Measurements from ENCODE around the gene GREB1. TPM values are rescaled to one million over a fixed set of nuclear protein-coding genes. Genes with fewer than 3 reads are reported as not detected.

The GREB1 gene
- total RNA-seq, 6 donors from 2014 or later = 0.39 to 5.4 (median 1.6) TPM

- Histone ChIP-seq H3K27ac (no peak overlapping the region), H3K36me3 (no peaks in the 10 kb centered on the region), H3K9me3 (no peaks in the 10 kb centered on the region), H3K4me1 (no peaks in the 10 kb centered on the region), H3K27me3 (no peaks in the 10 kb centered on the region), H3K4me3 (no peak overlapping the region)
- no peak for ATAC-seq (ENCODE audit: low FRiP score in 2 of 2)
- WGBS, 2 donors = 92 to 95% methylated on average over 5 of the region's 5 CpGs
- no peak for TF ChIP-seq POLR2AphosphoS5 (IDR thresholded peaks at IDR 0.05)
- no peak for TF ChIP-seq POLR2A (IDR thresholded peaks at IDR 0.05)
- no peak for TF ChIP-seq CTCF (IDR thresholded peaks at IDR 0.05)
- no peak for TF ChIP-seq EP300 (IDR thresholded peaks at IDR 0.05)
- DNase-seq = no peak
Measured at GRCh38 chr2:11613297-11613696, 79.5 kb downstream of the GREB1 start.

- no peaks in the 10 kb centered on the region for H3K36me3 ChIP-seq
- TF ChIP-seq POLR2A (IDR thresholded peaks at IDR 0.05) = no peak
- no peak overlapping the region for H3K27ac ChIP-seq
- no peaks in the 10 kb centered on the region for H3K27me3 ChIP-seq
- WGBS, 2 donors = 79 to 85% methylated on average over 3 of the region's 3 CpGs
- no peaks in the 10 kb centered on the region for H3K9me3 ChIP-seq
- ATAC-seq (ENCODE audit: low FRiP score in 2 of 2) = no peak
- no peaks in the 10 kb centered on the region for H3K4me1 ChIP-seq
- H3K4me3 ChIP-seq = no peak overlapping the region
- DNase-seq = no peak
Measured at GRCh38 chr2:11615209-11615608, 81.4 kb downstream of the GREB1 start.

- no peak overlapping the region for H3K27ac ChIP-seq
- no peaks in the 10 kb centered on the region for H3K4me1 ChIP-seq
- H3K9me3 ChIP-seq = no peaks in the 10 kb centered on the region
- H3K27me3 ChIP-seq = no peaks in the 10 kb centered on the region
- ATAC-seq (ENCODE audit: low FRiP score in 2 of 2) = peak in 1 of 2 donors; percentile 35
- H3K36me3 ChIP-seq = no peaks in the 10 kb centered on the region
- WGBS, 2 donors = 82 to 89% methylated on average over 14 of the region's 14 CpGs
- H3K4me3 ChIP-seq = no peak overlapping the region
- DNase-seq = no peak
- TF ChIP-seq POLR2AphosphoS5 (IDR thresholded peaks at IDR 0.05) = no peak
- no peak for TF ChIP-seq CTCF (IDR thresholded peaks at IDR 0.05)
- no peak for TF ChIP-seq POLR2A (IDR thresholded peaks at IDR 0.05)
Measured at GRCh38 chr2:11616097-11616687, 82.3 kb downstream of the GREB1 start.

GRCh38 chr2:11616851-11617415, 83.1 kb downstream of the GREB1 start:
- H3K27me3 ChIP-seq = no peaks in the 10 kb centered on the region
- WGBS, 2 donors = 86 to 91% methylated on average over 19 of the region's 19 CpGs
- ATAC-seq (ENCODE audit: low FRiP score in 2 of 2) = no peak
- TF ChIP-seq EP300 (IDR thresholded peaks at IDR 0.05) (no peak), CTCF (IDR thresholded peaks at IDR 0.05) (no peak), POLR2A (IDR thresholded peaks at IDR 0.05) (no peak), POLR2AphosphoS5 (IDR thresholded peaks at IDR 0.05) (no peak)
- no peak for DNase-seq
- no peak overlapping the region for H3K27ac ChIP-seq
- H3K4me3 ChIP-seq = no peak overlapping the region
- no peaks in the 10 kb centered on the region for H3K36me3 ChIP-seq
- H3K4me1 ChIP-seq = no peaks in the 10 kb centered on the region
- H3K9me3 ChIP-seq = no peaks in the 10 kb centered on the region

- 92 to 96% methylated on average over 14 of the region's 14 CpGs for WGBS, 2 donors
Measured at GRCh38 chr2:11617527-11617926, 83.7 kb downstream of the GREB1 start.

More at GRCh38 chr2:11617527-11617926, 83.7 kb downstream of the GREB1 start:
- H3K36me3 ChIP-seq = no peaks in the 10 kb centered on the region
- TF ChIP-seq POLR2AphosphoS5 (IDR thresholded peaks at IDR 0.05) = no peak
- TF ChIP-seq POLR2A (IDR thresholded peaks at IDR 0.05) = no peak
- no peak for TF ChIP-seq CTCF (IDR thresholded peaks at IDR 0.05)
- TF ChIP-seq EP300 (IDR thresholded peaks at IDR 0.05) = no peak
- no peak overlapping the region for H3K4me3 ChIP-seq
- H3K9me3 ChIP-seq = no peaks in the 10 kb centered on the region
- DNase-seq (no peak), ATAC-seq (ENCODE audit: low FRiP score in 2 of 2) (peak in 1 of 2 donors; percentile 6)
- H3K27me3 ChIP-seq = no peaks in the 10 kb centered on the region
- H3K4me1 ChIP-seq = no peaks in the 10 kb centered on the region
- no peak overlapping the region for H3K27ac ChIP-seq

All from upper lobe of left lung (tissue), 6 donors.